HG03460 (cell line): ENCODE results near the gene ODAM.
"Not testable (repeated sequence)": the region's sequence is repeated elsewhere in the genome, so short reads cannot be mapped to it uniquely, and the experiment has no call there.

Experiments
- ATAC-seq: cut with Tn5 transposase; IDR thresholded peaks from one replicate; pipeline ENCODE4 v1.9.1; 2021; ENCODE audit not compliant: unreplicated experiment

ODAM gene

GRCh38 chr4:70195425-70195824 is at the start of gene ODAM:
Gene ODAM (plus strand): TSS chr4:70195725. CDS start chr4:70196544, 819 bp downstream.
- no peak for ATAC-seq

- ATAC-seq = no peak
These were observed 44.3 kb upstream of the ODAM start for GRCh38 chr4:70151271-70151670.

DNA sequence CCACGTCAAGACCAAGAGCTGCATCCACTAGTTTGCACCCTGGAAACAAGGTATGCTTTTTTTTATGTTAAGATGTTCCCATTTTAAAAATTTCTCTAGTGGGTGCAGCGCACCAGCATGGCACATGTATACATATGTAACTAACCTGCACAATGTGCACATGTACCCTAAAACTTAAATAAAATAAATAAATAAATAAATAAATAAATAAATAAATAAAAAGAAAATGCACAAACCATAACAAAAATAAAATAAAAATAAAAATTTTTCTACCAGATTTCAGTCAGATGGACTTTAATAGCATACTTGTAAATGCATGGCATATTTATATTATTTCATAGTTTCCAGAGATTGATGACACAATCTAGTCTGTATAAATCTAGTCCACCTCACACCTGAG is 43.4 kb upstream of the ODAM start:
- no peak for ATAC-seq

GRCh38 chr4:70153937-70154336 is 41.6 kb upstream of the ODAM start, which contains the start of gene PRR27:
Gene PRR27 (plus strand): TSS chr4:70154237. CDS start chr4:70154376, 139 bp downstream.
- ATAC-seq = no peak

- ATAC-seq = no peak
These were observed 36.9 kb upstream of the ODAM start for GRCh38 chr4:70158576-70158975.

DNA sequence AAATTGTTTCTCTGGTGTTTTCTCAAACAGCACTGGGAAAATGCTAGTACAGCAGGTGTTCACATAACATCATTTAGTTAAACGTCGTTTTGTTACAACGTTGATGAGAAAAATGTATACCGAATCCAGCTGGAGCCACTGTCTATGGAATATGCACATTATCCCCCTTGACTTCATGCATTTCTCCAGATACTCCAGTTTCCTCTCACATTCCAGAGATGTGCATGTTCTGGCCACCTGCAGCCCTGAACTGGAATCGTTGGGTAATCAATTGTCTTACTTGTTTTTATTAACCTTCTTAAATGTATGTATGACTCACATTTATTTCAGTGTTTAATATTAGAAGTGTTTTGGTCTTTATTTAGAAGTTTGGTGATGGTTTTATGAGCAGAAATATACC is 18.4 kb upstream of the ODAM start:
- no peak for ATAC-seq

DNA sequence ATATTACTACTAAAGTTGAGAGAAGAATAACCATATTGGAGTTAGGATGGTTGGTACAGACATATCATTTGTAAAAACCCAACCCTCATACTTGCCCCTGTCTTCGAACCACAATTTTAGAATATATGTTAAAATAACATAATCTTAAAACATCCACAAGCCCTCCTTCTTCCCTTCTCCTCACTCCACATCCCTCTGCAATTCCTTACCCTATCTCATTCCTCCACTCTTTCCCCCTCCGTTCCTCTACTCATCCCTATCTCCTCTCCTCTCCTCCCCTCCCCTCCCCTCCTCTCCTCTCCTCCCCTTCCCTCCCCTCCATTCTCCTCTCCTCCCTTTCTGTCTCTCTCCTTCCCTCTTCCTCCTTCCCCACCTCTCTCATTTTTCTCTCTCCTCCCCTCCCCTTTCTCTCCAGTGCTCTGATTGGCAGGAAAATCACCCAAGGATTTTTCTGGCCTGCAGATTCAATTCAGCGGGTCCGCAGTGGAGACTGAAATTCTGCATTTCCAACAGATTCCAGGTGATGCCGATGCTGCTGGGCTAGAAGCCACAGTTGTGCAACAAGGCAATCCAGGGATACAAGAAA is 17.4 kb upstream of the ODAM start:
- ATAC-seq = no peak

DNA sequence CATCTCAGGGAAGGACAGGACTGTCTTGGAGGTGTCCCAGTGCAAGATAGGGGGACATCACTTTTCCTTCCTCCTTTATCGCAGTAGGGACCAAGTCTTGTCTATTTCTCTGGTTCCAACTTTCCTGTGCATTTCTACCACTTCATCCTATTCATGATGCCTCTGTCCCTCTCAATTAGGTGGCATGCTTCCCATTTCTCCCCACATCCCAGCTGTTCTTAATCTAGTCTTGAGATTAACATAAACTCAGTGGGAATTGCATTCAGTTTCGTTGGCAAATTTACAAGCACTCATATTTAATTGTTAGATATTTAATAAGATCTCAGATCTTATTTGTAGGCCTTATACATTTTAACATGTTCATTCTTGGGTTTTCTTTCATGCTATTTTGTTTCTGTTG is 15.7 kb upstream of the ODAM start:
- ATAC-seq = no peak

GRCh38 chr4:70181864-70182263 is 13.7 kb upstream of the ODAM start:
- ATAC-seq = no peak

DNA sequence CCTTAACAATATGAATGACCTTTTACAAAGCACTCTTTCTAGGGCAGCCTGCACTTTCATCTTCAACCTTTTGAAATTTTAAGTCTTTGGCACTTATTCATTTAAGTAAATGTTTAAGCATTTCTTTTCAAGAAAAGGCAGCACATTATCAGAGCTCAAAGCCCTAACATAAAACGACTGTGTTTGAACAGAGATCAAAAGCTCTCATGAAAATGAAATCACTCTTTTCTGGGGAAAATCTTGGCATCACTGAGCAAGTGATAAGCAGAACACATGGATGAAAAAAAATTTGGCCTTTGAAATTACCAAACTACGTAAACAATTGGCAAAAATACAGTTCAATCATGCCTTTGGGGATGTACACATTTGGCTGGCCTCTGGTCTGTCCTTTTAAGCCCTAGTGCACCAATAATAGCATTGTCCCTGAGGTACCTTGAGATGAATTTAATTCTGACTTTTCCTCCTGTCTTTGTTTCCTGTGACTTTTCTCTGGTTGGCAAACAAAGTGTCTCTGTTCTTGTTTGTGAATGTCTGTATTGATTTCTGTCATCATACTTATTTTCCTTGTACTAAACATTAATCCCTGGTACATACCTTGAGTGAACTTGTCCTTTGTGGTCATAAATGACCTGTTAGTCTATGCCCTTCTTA is 12.9 kb upstream of the ODAM start:
- ATAC-seq = no peak

GRCh38 chr4:70183168-70183939 is 12.2 kb upstream of the ODAM start:
- ATAC-seq = peak; percentile 79

DNA sequence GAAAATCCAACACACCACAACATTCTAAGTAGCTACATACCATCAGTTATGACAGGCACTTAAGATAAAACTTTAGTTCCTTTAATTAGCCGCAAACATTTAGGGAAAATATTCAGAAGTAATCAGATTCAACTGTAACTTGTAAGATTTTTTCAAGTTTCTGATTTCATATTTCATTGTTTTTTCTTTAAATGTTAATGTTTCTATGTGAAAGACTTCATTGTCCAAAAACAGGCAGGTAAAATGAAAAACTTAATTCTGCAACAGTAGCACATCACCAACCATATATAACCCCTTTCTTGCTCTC is 11.6 kb upstream of the ODAM start:
- no peak for ATAC-seq

GRCh38 chr4:70187216-70187615 is 8.3 kb upstream of the ODAM start:
- ATAC-seq = no peak

GRCh38 chr4:70190579-70190978 is 4.9 kb upstream of the ODAM start:
- ATAC-seq = no peak

DNA sequence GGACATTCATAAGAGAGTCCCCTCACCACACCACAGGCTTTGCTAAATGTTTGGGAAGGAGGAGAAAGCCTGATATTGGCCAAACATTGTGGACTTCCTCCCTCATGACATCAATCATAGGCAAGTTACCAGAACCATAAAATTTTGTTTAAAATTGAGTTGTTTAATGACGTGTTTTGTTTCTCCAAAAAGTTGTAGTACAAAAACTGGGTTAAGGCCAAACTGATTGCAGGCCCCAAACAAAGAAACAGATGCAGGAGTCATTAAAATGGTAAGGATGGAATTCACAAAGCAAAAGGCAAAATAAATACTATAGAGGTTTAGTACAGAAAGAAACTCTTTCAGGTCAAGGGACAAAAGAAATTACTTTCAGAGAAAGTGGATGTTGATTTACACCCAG is 3.9 kb upstream of the ODAM start:
- no peak for ATAC-seq

DNA sequence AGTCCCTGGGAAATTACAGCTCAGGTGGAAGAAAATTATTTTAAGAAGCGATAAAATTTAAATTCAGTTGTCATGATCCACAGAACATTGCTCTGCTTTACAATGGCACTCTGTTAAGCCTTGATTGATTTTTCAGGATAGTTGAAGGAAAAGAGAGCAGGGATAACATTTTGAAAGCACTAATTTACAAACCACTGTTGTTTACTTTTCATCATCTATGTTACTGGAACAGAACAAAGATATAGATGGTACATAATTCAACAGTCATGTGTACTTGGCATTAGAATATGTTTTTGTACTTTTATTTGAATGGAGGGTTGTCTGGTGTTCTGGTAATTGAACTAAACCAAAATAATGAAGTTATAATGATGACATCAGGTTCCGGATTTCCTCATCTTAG is 2.6 kb upstream of the ODAM start:
- ATAC-seq = no peak

DNA sequence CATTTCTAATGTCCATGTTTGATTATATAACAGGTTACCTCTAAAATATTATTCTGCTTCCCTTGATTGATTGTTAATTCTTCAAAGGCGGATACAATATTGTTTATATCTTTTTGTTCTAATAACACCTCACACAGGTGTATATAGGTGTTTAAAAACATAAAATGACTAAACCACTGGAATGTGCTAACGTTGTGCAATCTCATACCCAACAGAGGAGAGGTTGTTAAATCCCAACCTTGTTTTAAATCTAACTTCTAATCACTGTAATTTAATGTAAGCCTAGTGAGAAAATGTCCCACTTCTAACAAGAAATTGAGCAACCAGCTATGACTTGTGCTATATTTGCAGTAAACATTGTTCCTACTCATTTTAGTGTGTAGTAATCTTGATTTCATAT is 1.3 kb downstream of the ODAM start:
- no peak for ATAC-seq

- ATAC-seq = no peak
These were observed 2.3 kb downstream of the ODAM start for GRCh38 chr4:70197842-70198241.

DNA sequence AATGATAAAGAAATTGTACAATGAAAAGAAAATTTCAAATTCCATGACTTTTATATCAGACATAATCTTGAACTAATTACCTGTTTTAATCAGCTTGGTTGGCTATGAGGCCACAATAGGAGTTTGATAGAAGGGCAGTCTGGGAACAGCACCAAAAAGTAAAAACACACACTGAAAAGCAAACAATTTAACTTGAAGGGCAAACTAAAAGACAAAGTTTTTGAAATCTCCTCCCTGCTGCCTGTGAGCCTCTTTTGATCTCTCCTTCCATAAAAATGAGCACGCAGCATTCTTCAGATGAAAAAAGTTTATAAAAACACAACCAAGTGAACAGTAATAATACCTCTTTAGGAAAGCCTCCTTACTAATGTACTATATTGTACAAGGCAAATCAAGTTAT is 8.1 kb downstream of the ODAM start:
- ATAC-seq = no peak

DNA sequence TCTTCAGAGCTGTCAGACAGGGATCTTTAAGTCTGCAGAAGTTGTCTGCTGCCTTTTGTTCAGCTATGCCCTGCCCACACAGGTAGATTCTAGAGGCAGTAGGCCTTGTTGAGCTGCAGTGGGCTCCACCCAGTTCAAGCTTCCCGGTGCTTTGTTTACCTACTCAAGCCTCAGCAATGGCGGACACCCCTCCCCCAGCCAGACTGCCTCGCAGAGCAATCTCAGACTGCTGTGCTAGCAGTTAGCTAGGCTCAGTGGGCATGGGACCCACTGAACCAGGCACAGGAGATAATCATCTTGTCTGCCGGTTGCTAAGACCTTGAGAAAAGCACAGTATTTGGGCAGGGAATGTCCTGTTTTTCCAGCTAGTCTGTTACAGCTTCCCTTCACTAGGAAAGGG is 17.2 kb downstream of the ODAM start:
- not testable (repeated sequence) for ATAC-seq

- ATAC-seq = not testable (repeated sequence)
These were observed 20.6 kb downstream of the ODAM start for GRCh38 chr4:70216109-70216508.

DNA sequence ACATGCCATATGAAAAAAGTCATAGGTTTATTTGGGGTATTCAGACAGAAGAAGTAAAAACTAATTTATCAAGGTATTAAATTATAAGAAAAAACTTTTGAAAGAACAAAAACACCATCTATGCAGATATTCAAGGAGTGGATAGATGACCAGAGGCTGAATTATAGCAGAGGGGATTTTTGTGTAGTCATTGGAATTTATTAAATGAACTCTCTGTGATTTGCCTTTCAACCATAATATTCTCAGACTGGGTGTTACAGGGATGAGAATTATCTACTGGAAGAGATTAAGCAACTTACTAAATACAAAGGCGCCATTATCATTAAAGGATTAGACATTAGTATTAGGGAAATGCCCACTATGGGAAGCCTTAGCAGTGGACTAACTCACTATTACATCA is 21.0 kb downstream of the ODAM start:
- ATAC-seq = not testable (repeated sequence)
